Cortex of kidney (tissue), 1 donor: ENCODE measurements around the gene CLASP2.
"Not testable (repeated sequence)": the region's sequence is repeated elsewhere in the genome, so short reads cannot be mapped to it uniquely, and the experiment has no call there.

Experiments
- DNase-seq: peaks from one replicate; lab custom pipeline; 2025; lab: John Stamatoyannopoulos, UW

Gene CLASP2

GRCh38 chr3:33451994-33452393, 266.1 kb downstream of the CLASP2 start:
- not testable (repeated sequence) for DNase-seq

DNA sequence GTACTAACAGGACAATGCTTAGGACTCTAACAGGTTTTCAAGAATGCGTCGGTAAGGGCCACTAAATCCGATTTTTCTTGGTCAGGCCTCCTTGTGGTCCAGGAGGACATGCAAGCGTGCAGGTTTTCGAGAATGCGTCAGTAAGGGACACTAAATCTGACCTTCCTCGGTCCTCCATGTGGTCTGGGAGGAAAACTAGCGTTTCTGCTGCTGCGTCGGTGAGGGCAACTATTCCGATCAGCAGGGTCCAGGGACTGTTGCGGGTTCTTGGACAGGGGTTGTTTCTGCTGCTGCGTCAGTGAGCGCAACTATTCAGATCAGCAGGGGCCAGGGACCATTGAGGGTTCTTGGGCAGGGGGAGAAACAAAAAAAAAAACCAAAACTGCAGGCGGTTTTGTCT, 270.1 kb downstream of the CLASP2 start:
- no peak for DNase-seq

DNA sequence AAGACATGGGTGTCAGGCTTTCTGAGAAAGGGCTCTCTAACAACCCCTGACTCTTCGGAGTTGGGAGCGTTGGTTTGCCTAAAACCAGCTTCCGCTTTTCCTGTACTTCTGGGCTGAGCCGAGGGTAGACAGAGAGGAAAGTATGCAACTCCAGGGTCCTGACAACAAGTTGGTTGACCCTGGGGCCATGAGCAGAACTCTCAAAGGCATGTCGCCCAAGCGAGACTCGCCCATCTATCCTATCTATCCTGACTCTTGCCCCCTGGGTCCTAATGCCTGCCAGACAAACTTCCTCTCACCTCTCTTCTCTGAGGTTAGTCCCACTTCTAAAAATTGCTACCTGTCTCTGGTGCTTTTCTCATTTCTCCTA, 270.8 kb downstream of the CLASP2 start:
- DNase-seq = not testable (repeated sequence)
